ENCODE data around the gene GRK5.
"Not testable (repeated sequence)": the region's sequence is repeated elsewhere in the genome, so short reads cannot be mapped to it uniquely, and the experiment has no call there.

GRK5 gene

GRCh38 chr10:119207366-119207666, at the start of gene GRK5:
Gene GRK5 (plus strand): TSS chr10:119207571. CDS start chr10:119207918, 347 bp downstream.
- DNase-seq (ENCODE audit: low read depth) = peak; percentile 81

- DNase-seq (ENCODE audit: low read depth) = no peak
Measured at GRCh38 chr10:119159332-119159731, 48.0 kb upstream of the GRK5 start.

- DNase-seq (ENCODE audit: low read depth) = no peak
Measured at GRCh38 chr10:119161680-119162451, 45.5 kb upstream of the GRK5 start.

- DNase-seq (ENCODE audit: low read depth) = no peak
Measured at GRCh38 chr10:119162452-119163092, 44.8 kb upstream of the GRK5 start.

GRCh38 chr10:119165171-119166117, 41.9 kb upstream of the GRK5 start, which contains the start of gene SFXN4:
Gene SFXN4 (minus strand): TSS chr10:119165714. CDS start chr10:119165647, 67 bp downstream.
- DNase-seq (ENCODE audit: low read depth) = peak; percentile 44

- no peak for DNase-seq (ENCODE audit: low read depth)
Measured at GRCh38 chr10:119166118-119166500, 41.3 kb upstream of the GRK5 start.

GRCh38 chr10:119166564-119166963, 40.8 kb upstream of the GRK5 start:
- DNase-seq (ENCODE audit: low read depth) = no peak

- no peak for DNase-seq (ENCODE audit: low read depth)
Measured at GRCh38 chr10:119167041-119167440, 40.3 kb upstream of the GRK5 start.

- DNase-seq (ENCODE audit: low read depth) = no peak
Measured at GRCh38 chr10:119174109-119174508, 33.3 kb upstream of the GRK5 start.

GRCh38 chr10:119176166-119176565, 31.2 kb upstream of the GRK5 start:
- no peak for DNase-seq (ENCODE audit: low read depth)

GRCh38 chr10:119177708-119178371, 29.5 kb upstream of the GRK5 start:
- no peak for DNase-seq (ENCODE audit: low read depth)

- DNase-seq (ENCODE audit: low read depth) = peak; percentile 87
Measured at GRCh38 chr10:119178372-119179119, 28.8 kb upstream of the GRK5 start, which contains the start of gene PRDX3. Gene PRDX3 (minus strand): TSS chr10:119178812. CDS start chr10:119178790, 22 bp downstream.

- not testable (repeated sequence) for DNase-seq (ENCODE audit: low read depth)
Measured at GRCh38 chr10:119180850-119181400, 26.4 kb upstream of the GRK5 start.

GRCh38 chr10:119183664-119184412, 23.5 kb upstream of the GRK5 start:
- DNase-seq (ENCODE audit: low read depth) = no peak

GRCh38 chr10:119189811-119190282, 17.5 kb upstream of the GRK5 start:
- no peak for DNase-seq (ENCODE audit: low read depth)

GRCh38 chr10:119190353-119190752, 17.0 kb upstream of the GRK5 start:
- DNase-seq (ENCODE audit: low read depth) = no peak

GRCh38 chr10:119190954-119191785, 16.2 kb upstream of the GRK5 start:
- DNase-seq (ENCODE audit: low read depth) = no peak

- DNase-seq (ENCODE audit: low read depth) = no peak
Measured at GRCh38 chr10:119191881-119192280, 15.5 kb upstream of the GRK5 start.

GRCh38 chr10:119197921-119198320, 9.4 kb upstream of the GRK5 start:
- DNase-seq (ENCODE audit: low read depth) = no peak

Data from stimulated activated CD8-positive, alpha-beta memory T cell treated with anti-CD3 and anti-CD28 coated beads, Interleukin-15, amount 100 ng/mL, for 1 hour (primary cell).